GM19238 (cell line): Measurements from ENCODE around the gene PAX1.

Experiments used
- DNase-seq: peaks from one replicate; pipeline ENCODE4 v3.0.0; 2011; ENCODE audit warnings: low spot score; ENCODE audit not compliant: insufficient read length

PAX1 gene

DNA sequence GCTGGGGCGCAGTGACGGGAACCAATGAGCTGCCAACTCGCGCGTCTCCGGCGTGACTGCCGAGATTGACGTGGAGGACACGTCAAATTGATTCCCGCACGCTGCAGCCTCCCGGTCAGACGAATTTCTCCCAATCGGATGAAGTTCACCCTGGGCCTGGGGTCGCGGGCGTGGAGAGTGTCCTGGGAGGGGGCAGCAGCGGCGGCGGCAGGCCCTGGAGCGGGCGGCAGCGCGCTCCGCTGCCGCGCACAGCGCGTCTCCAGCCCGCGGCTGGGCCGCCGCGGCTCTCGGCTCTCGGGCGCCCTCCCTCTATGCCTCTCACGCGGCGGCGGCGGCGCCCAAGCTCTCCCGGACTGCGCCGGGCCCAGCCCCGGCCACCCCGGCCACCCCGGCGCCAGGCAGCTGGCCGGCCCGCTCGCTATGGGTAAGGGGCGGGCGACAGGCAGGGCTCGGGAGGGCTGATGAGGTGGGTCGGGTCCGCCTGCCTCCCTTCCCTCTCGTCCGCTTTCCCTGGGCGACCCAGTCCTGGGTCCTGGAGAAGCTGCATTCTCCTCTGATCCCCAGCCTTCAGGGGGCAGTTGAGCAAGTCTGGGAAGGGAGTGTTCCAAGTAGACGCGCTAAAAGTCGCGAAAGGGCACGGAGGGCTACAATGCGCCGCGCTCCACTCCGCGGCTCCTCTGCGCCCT lies at the start of gene PAX1:
TSS of gene PAX1 (plus strand) at position 90 of the 686 bp plus-strand sequence. CDS start at position 139, 49 bp downstream.
- no peak for DNase-seq

GRCh38 chr20:21656308-21657067 lies 49.0 kb upstream of the PAX1 start:
- no peak for DNase-seq

DNA sequence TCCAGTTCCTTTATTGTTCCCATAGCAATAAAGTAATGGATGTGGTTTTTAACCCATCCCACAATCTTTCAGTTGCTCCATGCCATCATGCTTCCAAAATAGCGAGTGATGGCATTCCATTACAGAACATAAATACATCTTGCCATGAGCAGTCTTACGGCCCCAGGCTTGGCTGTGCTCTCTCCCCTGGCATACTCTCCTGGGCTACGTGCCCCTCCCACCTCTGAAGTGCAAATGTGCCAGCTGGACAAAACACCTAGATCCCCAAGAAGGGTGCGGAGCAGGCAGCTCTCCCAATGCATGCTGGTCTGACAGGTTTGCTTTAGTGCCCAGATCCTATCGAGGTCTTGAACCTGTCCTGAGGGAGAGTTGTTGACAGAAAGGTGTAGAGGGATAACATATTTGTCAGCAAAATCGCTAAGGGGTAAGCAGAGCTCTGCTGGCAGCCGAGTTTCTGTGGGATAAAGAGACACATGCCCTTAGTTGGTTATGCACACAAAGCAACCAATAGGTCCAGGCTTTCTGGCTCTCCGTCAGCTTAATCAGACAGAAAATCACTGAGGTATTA lies 43.9 kb upstream of the PAX1 start:
- no peak for DNase-seq

- DNase-seq = no peak
Observed at GRCh38 chr20:21663465-21663864, 42.0 kb upstream of the PAX1 start.

- DNase-seq = no peak
Observed at GRCh38 chr20:21665687-21666446, 39.6 kb upstream of the PAX1 start.

GRCh38 chr20:21670126-21670525 lies 35.3 kb upstream of the PAX1 start:
- DNase-seq = no peak

DNA sequence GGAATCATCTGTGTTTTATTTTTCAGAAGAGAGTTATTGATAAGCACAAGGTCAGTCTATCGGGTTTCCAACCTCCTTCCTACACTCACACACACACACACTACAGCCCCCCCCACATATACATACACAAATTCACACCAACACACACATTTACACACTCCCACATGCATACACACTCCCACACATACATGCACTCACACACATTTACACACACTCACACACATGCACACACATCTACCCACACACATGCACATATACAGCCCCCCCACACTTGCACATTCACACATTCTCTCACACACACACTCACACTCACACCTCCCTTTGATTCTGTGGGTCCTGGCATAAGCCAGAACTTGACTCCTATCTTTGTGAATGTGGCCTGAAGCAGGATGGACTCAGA lies 34.5 kb upstream of the PAX1 start:
- no peak for DNase-seq

DNA sequence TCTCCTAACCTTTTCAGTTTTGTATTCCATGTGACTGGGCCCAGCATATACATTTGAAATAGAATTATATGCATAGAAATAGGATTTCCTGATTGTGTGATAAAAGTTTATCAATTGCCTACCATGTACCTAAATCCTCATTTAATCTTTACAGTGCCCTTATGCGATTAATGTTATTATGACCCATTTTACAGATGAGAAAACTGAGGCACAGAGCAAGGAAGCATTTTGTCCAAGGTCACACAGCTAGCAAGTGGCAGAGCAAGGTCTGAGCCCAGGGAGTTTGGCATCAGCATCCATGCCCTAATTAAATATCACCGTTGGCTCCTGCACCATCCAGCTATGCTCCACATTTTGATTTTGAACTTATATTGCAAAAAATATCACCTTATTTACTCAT lies 28.2 kb upstream of the PAX1 start:
- DNase-seq = no peak

DNA sequence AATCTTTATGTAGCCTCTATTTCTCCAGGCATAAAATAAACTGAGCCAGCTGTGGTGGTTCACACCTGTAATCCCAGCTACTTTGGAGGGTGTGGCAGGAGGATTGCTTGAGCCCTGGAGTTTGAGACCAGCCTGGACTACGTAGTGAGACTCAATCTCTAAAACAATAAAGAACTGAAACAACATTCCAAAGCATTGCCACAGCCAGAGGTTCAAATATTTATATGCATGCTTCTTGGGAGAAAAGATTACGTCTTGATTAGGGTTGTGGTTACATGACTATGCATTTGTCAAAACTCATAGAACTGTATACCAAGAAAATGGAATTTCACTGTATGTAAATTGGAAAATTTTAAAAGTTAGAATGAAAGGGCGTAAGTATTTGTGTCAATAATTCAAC lies 27.7 kb upstream of the PAX1 start:
- no peak for DNase-seq

- DNase-seq = no peak
Observed at GRCh38 chr20:21681234-21681921, 24.1 kb upstream of the PAX1 start.

DNA sequence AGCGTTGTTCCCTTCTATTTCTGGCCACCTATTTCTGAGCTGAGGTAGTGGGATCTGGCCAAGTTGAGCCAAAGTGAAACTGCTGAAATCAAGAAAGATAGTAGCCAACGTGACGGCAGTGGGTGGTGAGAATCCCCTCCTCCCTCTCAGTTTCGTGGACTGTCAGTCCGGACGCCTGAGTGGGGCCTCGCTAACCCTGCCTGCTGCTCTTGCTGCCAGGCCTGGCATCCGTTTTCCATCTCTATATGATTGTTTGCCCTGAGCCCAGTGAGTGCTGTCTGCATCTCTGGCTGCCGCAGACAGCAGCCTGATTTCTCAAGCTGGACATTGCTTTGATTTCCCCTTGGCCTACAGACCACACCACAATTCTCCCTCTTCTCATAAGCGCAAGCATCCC lies 23.5 kb upstream of the PAX1 start:
- DNase-seq = no peak

GRCh38 chr20:21682521-21682954 lies 22.9 kb upstream of the PAX1 start:
- DNase-seq = no peak

GRCh38 chr20:21684671-21685070 lies 20.8 kb upstream of the PAX1 start:
- DNase-seq = no peak

GRCh38 chr20:21685981-21686380 lies 19.5 kb upstream of the PAX1 start:
- no peak for DNase-seq

DNA sequence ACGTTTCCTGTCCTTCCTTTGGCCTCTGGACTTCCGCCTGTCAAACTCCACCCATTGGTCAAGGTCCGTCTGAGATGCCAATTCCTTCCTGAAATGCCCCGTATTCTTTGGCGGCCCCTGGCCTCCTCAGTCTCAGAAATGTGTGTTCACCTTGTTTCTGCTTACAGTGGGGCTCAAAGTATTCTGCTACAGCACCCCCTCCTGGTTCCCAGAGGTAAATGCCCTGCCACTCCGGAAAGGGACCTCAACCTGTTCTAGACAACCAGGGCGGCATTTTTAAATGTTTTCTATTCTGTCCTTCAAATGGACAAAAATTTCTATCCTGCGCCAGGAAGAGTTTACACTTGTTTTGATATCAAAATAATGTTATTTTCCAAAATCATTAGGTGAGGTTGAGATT lies 12.1 kb upstream of the PAX1 start:
- no peak for DNase-seq

DNA sequence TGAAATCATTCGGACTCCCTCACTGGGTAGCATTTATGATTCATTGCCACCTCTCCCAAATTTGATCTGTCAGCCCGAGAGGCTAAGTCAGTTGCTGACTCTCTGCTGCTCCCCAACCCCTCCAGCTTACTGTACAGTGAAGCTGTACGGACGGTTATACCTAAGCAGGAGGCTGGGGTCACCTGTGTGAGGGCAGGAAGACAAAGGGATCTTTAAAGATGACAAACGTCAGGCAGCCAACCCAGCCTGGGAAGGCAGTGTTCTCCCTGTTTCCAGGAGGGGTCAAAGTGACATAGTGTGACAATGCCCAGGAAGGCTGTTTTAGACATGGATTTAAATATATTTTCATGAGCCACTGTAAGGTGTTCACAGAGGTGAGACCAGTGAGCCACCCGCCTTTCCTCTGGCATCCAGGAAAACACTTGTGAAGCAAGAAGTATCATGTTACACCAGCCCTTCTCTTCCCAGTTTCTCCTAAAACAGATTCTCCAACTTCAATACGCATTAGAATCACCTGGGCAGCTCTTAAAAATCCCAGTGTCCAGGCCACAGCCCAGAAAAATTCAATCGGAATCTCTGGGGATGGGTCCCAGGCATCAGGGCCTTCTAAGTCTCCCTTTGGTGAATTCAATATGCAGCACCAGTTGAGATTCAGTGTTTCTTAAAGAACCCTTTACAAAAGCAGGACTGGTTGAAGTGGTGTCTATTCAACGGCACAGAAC lies 6.8 kb upstream of the PAX1 start:
- DNase-seq = no peak

GRCh38 chr20:21699216-21699508 lies 6.3 kb upstream of the PAX1 start:
- DNase-seq = no peak

DNA sequence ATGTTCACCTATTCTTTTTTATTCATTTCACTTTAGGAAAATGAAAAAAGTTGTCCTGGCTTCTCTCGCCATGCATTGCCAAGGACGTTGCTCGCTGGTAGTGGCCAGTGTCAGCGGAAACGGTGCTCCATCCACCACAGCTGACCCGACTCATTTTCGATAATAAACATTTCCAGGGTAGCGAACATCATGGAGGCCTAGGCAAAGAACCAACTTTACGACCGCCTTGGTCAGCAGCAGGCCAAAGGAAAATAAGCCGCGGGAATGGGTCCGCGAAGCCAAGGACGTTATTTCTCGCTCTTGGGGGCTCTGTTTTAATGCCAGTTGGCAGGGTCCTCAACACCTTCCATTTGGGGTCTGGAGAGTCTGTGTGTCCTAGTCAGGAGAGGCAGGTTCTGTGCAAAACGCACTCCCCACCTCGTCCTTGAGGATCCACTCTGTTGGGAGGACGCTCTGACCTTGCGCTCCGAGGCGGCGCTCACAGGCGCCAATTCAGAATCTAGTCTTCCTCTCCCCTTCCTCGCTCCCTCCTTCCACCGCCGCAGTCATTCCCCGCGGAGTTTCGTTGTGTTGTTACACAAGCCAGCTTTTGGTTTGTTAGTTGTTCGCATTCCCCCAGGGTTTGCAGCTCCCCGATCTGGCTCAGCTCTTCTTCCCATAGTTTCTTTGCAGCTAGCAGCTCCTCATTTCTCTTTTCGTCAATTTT lies 4.1 kb upstream of the PAX1 start:
- DNase-seq = no peak

GRCh38 chr20:21702016-21702415 lies 3.4 kb upstream of the PAX1 start:
- DNase-seq = no peak
